Stimulated activated CD4-positive, alpha-beta T cell treated with anti-CD3 and anti-CD28 coated beads, Interleukin-1b, Interleukin-23, amount 100 ng/mL, for 1 hour (primary cell): ENCODE results near the gene AMPD1.

Experiments used
- DNase-seq, 2 donors: peaks; one replicate each; pipeline ENCODE4 v3.0.0-alpha.2; 2020; ENCODE audit warnings: low read depth in 2 of 2

Gene AMPD1

GRCh38 chr1:114638910-114639309, 56.4 kb downstream of the AMPD1 start:
- no peak for DNase-seq

- no peak for DNase-seq
Measured at GRCh38 chr1:114632427-114632826, 62.9 kb downstream of the AMPD1 start.

- no peak for DNase-seq
Measured at GRCh38 chr1:114627107-114627506, 68.2 kb downstream of the AMPD1 start.

- no peak for DNase-seq
Measured at GRCh38 chr1:114623364-114623763, 72.0 kb downstream of the AMPD1 start.
